ENCODE results near the gene SSU72. TPM values are rescaled to one million over a fixed set of nuclear protein-coding genes. Genes with fewer than 3 reads are reported as not detected.
"Not testable (repeated sequence)": the region's sequence is repeated elsewhere in the genome, so short reads cannot be mapped to it uniquely, and the experiment has no call there.

The SSU72 gene
- total RNA-seq, 1 donor from 2014 or later: 117 TPM

DNA sequence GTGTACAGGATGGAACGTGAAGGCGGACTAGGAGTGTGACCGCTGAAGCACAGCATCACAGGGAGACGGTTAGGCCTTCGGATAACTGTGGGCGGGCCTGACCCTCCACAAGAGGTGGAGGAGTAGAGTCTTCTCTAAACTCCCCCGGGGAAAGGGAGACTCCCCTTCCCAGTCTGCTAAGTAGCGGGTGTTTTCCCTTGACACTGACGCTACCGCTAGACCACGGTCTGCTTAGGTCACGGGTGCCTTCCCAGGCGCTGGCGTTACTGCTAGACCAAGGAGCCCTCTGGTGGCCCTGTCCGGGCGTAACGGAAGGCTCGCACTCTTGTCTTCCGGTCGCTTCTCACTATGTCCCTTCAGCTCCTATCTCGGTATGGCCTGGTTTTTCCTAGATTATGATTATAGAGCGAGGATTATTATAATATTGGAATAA is 69.3 kb downstream of the SSU72 start:
- Mint-ChIP-seq H3K4me3 (ENCODE audit: unreplicated experiment) (peak overlapping the region; percentile 66), H3K27ac (ENCODE audit: unreplicated experiment) (peak overlapping the region; percentile 98)
- not testable (repeated sequence) for H3K9me3 Mint-ChIP-seq (ENCODE audit: unreplicated experiment); DNase-seq (ENCODE audit: extremely low spot score, unreplicated experiment); H3K36me3 Mint-ChIP-seq (ENCODE audit: unreplicated experiment); H3K4me1 Mint-ChIP-seq (ENCODE audit: unreplicated experiment); H3K27me3 Mint-ChIP-seq (ENCODE audit: unreplicated experiment)
- TF ChIP-seq, protein P1, sequence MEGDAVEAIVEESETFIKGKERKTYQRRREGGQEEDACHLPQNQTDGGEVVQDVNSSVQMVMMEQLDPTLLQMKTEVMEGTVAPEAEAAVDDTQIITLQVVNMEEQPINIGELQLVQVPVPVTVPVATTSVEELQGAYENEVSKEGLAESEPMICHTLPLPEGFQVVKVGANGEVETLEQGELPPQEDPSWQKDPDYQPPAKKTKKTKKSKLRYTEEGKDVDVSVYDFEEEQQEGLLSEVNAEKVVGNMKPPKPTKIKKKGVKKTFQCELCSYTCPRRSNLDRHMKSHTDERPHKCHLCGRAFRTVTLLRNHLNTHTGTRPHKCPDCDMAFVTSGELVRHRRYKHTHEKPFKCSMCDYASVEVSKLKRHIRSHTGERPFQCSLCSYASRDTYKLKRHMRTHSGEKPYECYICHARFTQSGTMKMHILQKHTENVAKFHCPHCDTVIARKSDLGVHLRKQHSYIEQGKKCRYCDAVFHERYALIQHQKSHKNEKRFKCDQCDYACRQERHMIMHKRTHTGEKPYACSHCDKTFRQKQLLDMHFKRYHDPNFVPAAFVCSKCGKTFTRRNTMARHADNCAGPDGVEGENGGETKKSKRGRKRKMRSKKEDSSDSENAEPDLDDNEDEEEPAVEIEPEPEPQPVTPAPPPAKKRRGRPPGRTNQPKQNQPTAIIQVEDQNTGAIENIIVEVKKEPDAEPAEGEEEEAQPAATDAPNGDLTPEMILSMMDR (IDR thresholded peaks at IDR 0.05): peak; percentile 44

DNA sequence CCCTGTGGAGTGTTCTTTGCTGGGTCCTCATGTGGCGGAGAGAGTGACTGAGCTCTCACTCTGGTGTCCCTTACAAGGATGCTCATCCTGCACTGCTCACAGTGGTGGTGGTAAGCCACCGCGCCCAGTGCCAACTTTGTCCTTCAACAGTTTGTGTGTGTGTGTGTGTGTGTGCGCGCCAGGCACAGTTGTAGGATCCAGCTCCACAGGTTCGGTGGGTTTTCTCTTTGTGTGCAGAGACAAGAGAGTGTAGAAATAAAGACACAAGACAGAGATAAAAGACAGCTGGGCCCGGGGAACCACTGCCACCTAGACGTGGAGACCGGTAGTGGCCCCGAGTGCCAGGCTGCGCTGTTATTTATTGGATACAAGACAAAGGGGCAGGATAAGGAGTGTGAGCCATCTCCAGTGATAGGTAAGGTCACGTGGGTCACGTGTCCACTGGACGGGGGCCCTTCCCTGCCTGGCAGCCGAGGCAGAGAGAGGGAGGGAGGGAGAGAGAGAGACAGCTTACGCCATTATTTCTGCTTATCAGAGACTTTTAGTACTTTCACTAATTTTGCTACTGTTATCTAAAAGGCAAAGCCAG is 69.8 kb downstream of the SSU72 start:
- TF ChIP-seq, protein P1 (IDR thresholded peaks at IDR 0.05): peak; percentile 69
- not testable (repeated sequence) for H3K9me3 Mint-ChIP-seq (ENCODE audit: unreplicated experiment); H3K4me1 Mint-ChIP-seq (ENCODE audit: unreplicated experiment); H3K27me3 Mint-ChIP-seq (ENCODE audit: unreplicated experiment); H3K36me3 Mint-ChIP-seq (ENCODE audit: unreplicated experiment); DNase-seq (ENCODE audit: extremely low spot score, unreplicated experiment)
- Mint-ChIP-seq H3K4me3 (ENCODE audit: unreplicated experiment) (peak overlapping the region; percentile 66), H3K27ac (ENCODE audit: unreplicated experiment) (peak overlapping the region; percentile 98)

DNA sequence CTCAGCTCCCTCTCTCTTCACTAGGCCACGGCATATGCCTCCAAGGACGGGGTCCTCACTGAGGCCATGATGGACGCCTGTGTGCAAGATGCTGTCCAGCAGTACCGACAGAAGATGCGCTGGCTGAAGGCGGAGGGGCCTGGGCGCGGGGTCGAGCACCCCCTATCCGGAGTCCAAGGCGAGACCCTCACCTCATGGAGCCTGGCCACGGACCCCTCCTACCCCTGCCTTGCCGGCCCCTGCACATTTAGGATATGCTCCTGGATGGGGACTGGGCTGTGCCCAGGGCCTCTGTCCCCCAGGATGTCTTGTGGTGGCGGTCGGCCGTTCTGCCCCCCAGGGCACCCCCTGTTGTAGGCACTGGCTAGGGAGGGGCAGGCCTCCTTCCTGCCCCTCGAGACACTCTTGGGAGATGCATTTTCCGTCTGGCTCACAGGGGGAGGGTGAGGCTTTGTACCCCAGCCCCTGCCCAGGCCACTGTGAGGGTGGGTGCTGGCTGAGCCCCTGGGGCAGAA is 79.1 kb downstream of the SSU72 start:
- H3K27ac Mint-ChIP-seq (ENCODE audit: unreplicated experiment): not testable (repeated sequence)

DNA sequence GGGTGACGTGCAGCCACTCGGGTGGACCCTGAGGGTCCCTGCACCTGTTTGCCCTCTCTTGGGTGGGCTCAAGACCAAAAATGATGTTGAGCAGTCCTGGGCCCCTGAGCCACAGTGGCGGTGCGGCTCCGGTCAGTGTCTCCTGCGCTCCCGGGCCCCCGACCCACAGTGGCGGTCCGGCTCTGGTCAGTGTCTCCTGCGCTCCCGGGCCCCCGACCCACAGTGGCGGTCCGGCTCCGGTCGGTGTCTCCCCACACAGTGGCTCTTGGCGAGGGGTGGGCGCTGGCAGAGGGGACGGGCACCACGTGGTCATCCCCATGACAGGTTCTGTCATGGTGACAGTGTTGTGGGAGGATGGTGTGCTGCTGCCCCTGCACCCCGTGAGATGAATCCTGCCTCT is 80.4 kb downstream of the SSU72 start:
- not testable (repeated sequence) for H3K4me3 Mint-ChIP-seq (ENCODE audit: unreplicated experiment); H3K27ac Mint-ChIP-seq (ENCODE audit: unreplicated experiment); H3K4me1 Mint-ChIP-seq (ENCODE audit: unreplicated experiment); H3K9me3 Mint-ChIP-seq (ENCODE audit: unreplicated experiment); H3K27me3 Mint-ChIP-seq (ENCODE audit: unreplicated experiment); DNase-seq (ENCODE audit: extremely low spot score, unreplicated experiment)
- H3K36me3 Mint-ChIP-seq (ENCODE audit: unreplicated experiment): peaks cover 32% of the 10 kb centered on the region

More for the DNA sequence above, 79.1 kb downstream of the SSU72 start:
- not testable (repeated sequence) for DNase-seq (ENCODE audit: extremely low spot score, unreplicated experiment); H3K4me1 Mint-ChIP-seq (ENCODE audit: unreplicated experiment); H3K4me3 Mint-ChIP-seq (ENCODE audit: unreplicated experiment); H3K9me3 Mint-ChIP-seq (ENCODE audit: unreplicated experiment); H3K27me3 Mint-ChIP-seq (ENCODE audit: unreplicated experiment)
- H3K36me3 Mint-ChIP-seq (ENCODE audit: unreplicated experiment): peaks cover 23% of the 10 kb centered on the region

Other genes with a start within 250 kb of the SSU72 start
- gene TAS1R3, start 243.6 kb downstream of the SSU72 start, total RNA-seq: 0.57 and 0.97 TPM in 2 replicates
- gene DVL1, start 225.4 kb downstream of the SSU72 start, total RNA-seq: 92.9 and 95.7 TPM in 2 replicates
- 440 and 449 TPM in 2 replicates for gene MXRA8, start 216.3 kb downstream of the SSU72 start, total RNA-seq
- 116 and 120 TPM in 2 replicates for gene AURKAIP1, start 199.7 kb downstream of the SSU72 start, total RNA-seq
- gene CCNL2, start 175.5 kb downstream of the SSU72 start, total RNA-seq: 262 and 272 TPM in 2 replicates
- gene MRPL20, start 167.6 kb downstream of the SSU72 start, total RNA-seq: 82.1 and 86.9 TPM in 2 replicates
- gene ANKRD65, start 153.6 kb downstream of the SSU72 start, total RNA-seq: 0.21 and 0.24 TPM in 2 replicates
- 15.6 and 17.5 TPM in 2 replicates for gene VWA1, start 139.2 kb downstream of the SSU72 start, total RNA-seq
- 0.27 and 0.44 TPM in 2 replicates for gene ATAD3C, start 125.2 kb downstream of the SSU72 start, total RNA-seq
- gene ATAD3B, start 103.1 kb downstream of the SSU72 start, total RNA-seq: 26.9 and 28.6 TPM in 2 replicates
- 30.0 and 31.7 TPM in 2 replicates for gene ATAD3A, start 62.7 kb downstream of the SSU72 start, total RNA-seq
- gene TMEM240, start 34.2 kb downstream of the SSU72 start, total RNA-seq: 12.4 and 16.6 TPM in 2 replicates
- gene FNDC10, start 25.3 kb upstream of the SSU72 start, total RNA-seq: 25.6 and 28.0 TPM in 2 replicates
- gene MIB2, start 40.6 kb upstream of the SSU72 start, total RNA-seq: 105 and 108 TPM in 2 replicates
- 4.8 and 8.5 TPM in 2 replicates for gene MMP23B, start 57.3 kb upstream of the SSU72 start, total RNA-seq
- gene CDK11B, start 84.1 kb upstream of the SSU72 start, total RNA-seq: 28.8 and 29.7 TPM in 2 replicates
- 84.9 and 85.2 TPM in 2 replicates for gene SLC35E2B, start 117.9 kb upstream of the SSU72 start, total RNA-seq
- gene CDK11A, start 149.5 kb upstream of the SSU72 start, total RNA-seq: 44.2 and 51.3 TPM in 2 replicates
- 75.2 and 84.3 TPM in 2 replicates for gene NADK, start 203.6 kb upstream of the SSU72 start, total RNA-seq